Panc1 (cell line): ENCODE results near the gene PRSS27.

Experiments used
- REST ChIP-seq, 2 experiments: IDR thresholded peaks; 2 replicates each; pipeline ENCODE4 v1.6.1; 2011 to 2012; ENCODE audit warnings: low read depth in 2 of 2, control low read depth in 1 of 2, low read length in 1 of 2, mild to moderate bottlenecking in 1 of 2, moderate library complexity in 1 of 2; ENCODE audit not compliant: insufficient read depth in 1 of 2
- TF ChIP-seq, protein P1 (sequence below): fragments of 450-650 bp; IDR thresholded peaks from 2 replicates; pipeline ENCODE4 v1.5.1; 2017; ENCODE audit warnings: mild to moderate bottlenecking

DNA sequence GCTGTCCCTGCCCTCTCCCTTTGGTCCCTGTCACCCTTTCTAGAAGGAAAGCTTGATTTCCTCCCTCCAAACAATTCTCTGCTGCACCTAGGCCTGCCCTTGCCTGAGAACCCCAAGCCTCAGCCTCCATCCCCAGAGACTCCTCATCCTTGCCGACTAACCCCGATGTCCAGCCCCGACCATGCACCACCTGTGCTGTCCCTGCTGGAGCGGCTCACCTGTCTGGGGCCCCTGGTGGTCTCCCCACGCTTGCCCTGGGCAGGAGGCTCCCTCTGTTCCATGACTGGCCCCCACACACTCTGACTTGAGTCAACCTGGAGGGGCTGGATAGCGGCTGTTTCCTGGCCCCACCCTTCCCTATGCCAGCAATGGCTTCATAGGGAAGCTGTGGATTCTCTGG lies 20.5 kb upstream of the PRSS27 start:
- TF ChIP-seq, protein P1, sequence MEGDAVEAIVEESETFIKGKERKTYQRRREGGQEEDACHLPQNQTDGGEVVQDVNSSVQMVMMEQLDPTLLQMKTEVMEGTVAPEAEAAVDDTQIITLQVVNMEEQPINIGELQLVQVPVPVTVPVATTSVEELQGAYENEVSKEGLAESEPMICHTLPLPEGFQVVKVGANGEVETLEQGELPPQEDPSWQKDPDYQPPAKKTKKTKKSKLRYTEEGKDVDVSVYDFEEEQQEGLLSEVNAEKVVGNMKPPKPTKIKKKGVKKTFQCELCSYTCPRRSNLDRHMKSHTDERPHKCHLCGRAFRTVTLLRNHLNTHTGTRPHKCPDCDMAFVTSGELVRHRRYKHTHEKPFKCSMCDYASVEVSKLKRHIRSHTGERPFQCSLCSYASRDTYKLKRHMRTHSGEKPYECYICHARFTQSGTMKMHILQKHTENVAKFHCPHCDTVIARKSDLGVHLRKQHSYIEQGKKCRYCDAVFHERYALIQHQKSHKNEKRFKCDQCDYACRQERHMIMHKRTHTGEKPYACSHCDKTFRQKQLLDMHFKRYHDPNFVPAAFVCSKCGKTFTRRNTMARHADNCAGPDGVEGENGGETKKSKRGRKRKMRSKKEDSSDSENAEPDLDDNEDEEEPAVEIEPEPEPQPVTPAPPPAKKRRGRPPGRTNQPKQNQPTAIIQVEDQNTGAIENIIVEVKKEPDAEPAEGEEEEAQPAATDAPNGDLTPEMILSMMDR, result no peak
- TF ChIP-seq REST (IDR thresholded peaks at IDR 0.05; ENCODE audit: insufficient read depth in 1 of 2, low read depth in 2 of 2, low read length in 1 of 2), result no peak
